ENCODE measurements around the gene ABCC2. TPM values are rescaled to one million over a fixed set of nuclear protein-coding genes. Genes with fewer than 3 reads are reported as not detected.

Gene ABCC2
- total RNA-seq, 1 donor from 2014 or later, result 11.0 TPM

DNA sequence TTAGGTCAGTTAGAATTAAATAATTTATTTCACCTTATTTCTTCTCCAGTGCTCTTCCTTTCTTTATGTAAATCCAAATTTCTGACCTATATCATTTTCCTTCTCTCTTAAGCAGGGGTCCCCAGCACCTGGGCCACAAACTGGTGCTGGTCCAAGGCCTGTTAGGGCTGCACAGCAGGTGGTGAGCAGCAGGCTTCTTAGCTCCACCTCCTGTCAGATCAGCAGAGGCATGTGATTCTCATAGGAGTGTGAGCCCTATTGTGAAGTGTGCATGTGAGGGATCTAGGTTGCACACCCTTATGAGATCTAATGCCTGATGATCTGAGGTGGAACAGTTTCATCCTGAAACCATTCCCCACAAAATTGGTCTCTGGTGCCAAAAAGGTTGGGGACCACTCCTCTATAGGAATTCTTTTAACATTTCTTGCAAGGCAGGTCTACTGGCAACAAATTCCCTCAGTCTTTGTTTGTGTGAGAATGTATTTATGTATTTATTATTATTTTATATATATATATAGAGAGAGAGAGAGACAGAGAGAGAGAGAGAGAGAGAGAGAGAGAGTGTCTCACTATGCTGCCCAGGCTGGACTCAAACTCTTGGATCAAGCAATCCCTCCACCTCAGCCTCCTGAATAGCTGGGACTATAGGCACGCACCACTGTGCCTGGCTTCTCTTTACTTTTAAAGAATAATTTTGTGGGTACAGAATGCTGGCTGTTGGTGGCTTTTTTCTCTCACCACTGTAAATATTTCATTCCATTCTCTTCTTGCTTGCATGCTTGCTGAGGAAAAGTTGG, 4.3 kb upstream of the ABCC2 start:
- TF ChIP-seq, protein P1, sequence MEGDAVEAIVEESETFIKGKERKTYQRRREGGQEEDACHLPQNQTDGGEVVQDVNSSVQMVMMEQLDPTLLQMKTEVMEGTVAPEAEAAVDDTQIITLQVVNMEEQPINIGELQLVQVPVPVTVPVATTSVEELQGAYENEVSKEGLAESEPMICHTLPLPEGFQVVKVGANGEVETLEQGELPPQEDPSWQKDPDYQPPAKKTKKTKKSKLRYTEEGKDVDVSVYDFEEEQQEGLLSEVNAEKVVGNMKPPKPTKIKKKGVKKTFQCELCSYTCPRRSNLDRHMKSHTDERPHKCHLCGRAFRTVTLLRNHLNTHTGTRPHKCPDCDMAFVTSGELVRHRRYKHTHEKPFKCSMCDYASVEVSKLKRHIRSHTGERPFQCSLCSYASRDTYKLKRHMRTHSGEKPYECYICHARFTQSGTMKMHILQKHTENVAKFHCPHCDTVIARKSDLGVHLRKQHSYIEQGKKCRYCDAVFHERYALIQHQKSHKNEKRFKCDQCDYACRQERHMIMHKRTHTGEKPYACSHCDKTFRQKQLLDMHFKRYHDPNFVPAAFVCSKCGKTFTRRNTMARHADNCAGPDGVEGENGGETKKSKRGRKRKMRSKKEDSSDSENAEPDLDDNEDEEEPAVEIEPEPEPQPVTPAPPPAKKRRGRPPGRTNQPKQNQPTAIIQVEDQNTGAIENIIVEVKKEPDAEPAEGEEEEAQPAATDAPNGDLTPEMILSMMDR (conservative IDR thresholded peaks at IDR 0.05), result no peak
- Mint-ChIP-seq H3K4me1 (ENCODE audit: unreplicated experiment) (peaks cover 20% of the 10 kb centered on the region), H3K27ac (peak overlapping the region; percentile 97), H3K27me3 (no peaks in the 10 kb centered on the region), H3K36me3 (no peaks in the 10 kb centered on the region), H3K4me3 (no peak overlapping the region), H3K9me3 (no peaks in the 10 kb centered on the region)
- no peak for DNase-seq (ENCODE audit: extremely low spot score, unreplicated experiment)

DNA sequence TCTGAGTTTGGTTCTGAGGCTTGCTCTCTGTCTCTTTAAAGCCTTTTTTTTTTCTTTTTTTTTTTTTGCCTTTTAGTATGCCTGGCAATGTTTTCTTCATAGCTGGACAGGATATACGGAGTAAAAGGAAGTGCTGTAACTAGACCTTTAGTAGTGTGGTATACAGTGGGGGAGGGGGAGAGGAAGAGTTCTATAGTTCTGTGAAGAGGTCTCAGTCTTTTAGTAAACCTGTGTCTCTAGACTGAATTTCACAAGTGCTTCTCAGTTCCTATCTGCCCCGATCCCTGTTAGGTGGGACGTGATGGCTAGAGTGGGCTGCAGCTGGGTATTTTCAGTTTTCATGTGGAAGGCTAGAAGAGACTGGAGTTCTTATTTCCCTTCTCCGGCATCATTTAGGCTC, 3.1 kb upstream of the ABCC2 start:
- H3K27me3 Mint-ChIP-seq, result no peaks in the 10 kb centered on the region
- no peaks in the 10 kb centered on the region for H3K9me3 Mint-ChIP-seq
- peak overlapping the region; percentile 97 for H3K27ac Mint-ChIP-seq
- peak overlapping the region; percentile 40 for H3K4me3 Mint-ChIP-seq
- DNase-seq (ENCODE audit: extremely low spot score, unreplicated experiment), result no peak
- TF ChIP-seq, protein P1 (conservative IDR thresholded peaks at IDR 0.05), result no peak
- H3K36me3 Mint-ChIP-seq, result no peaks in the 10 kb centered on the region
- peaks cover 20% of the 10 kb centered on the region for H3K4me1 Mint-ChIP-seq (ENCODE audit: unreplicated experiment)

GRCh38 chr10:99781734-99782429, 558 bp upstream of the ABCC2 start:
- Mint-ChIP-seq H3K9me3 (no peaks in the 10 kb centered on the region), H3K4me3 (no peak overlapping the region), H3K4me1 (ENCODE audit: unreplicated experiment) (peaks cover 20% of the 10 kb centered on the region), H3K36me3 (no peaks in the 10 kb centered on the region), H3K27ac (no peak overlapping the region), H3K27me3 (no peaks in the 10 kb centered on the region)
- TF ChIP-seq, protein P1 (conservative IDR thresholded peaks at IDR 0.05), result no peak
- DNase-seq (ENCODE audit: extremely low spot score, unreplicated experiment), result no peak

DNA sequence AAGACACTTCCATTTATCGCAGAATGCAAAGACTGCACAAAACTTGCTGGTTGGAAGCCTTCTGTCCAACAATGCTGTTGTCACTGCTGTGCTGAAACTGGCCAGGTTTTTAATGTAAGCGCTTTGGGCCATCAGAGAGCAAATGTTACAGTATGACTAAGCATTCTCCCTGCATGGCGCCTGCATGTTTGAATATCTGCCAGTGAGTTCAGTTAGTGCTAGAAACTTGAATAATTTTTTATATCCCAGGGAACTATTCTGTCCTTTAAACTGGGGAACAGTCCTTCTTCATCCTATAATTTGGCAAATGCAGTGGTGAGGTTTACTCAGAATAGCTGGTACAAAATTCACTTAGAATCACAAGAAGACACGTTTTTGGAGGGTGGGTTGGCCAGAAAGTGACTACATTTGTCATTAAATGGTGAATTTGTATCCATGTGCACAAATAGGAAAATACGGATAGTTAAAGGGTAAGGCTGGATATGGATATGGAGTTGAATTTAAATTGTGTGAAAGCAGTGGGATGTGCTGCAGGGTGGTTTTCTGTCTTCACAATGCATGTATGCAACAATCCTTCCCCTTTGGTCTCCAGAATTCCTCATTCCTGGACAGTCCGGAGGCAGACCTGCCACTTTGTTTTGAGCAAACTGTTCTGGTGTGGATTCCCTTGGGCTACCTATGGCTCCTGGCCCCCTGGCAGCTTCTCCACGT, 1.7 kb downstream of the ABCC2 start:
- DNase-seq (ENCODE audit: extremely low spot score, unreplicated experiment), result no peak
- TF ChIP-seq, protein P1 (conservative IDR thresholded peaks at IDR 0.05), result no peak
- H3K27me3 Mint-ChIP-seq, result no peaks in the 10 kb centered on the region
- H3K4me3 Mint-ChIP-seq, result no peak overlapping the region
- H3K36me3 Mint-ChIP-seq, result no peaks in the 10 kb centered on the region
- peaks cover 15% of the 10 kb centered on the region for H3K4me1 Mint-ChIP-seq (ENCODE audit: unreplicated experiment)
- no peaks in the 10 kb centered on the region for H3K9me3 Mint-ChIP-seq
- H3K27ac Mint-ChIP-seq, result peak overlapping the region; percentile 2

DNA sequence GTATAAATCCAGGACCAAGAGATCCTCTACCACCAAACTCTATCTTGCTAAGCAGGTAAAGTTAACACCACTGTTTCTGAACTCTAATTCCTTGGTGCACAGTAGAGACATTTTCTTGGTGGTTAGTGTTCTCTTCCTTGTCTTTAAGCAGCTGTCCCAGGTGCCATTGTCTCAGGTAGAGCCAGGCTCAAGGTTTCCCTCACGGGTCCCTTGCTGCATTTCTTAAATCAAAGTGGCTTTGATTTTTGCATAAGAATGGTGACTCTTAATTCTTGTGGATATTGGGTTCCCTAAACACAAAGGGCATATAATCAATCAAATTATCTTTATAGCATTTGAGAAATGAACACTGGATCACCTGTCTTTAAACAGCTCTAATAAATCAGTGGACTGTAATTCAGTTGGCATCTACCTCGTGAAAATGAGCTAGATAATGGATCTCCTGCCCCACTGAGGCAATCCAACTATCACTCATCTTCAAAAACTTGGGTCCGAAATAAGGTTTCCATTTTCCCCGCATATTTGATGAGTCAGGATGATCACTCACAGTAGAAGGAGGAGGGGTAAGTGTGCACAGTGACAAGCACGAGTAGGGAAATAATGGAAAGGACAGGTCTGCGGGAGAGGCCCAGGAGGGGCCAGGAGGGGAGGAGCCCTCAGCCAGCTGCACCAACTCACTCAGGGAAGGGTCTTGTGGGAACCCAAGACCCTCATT, 2.4 kb downstream of the ABCC2 start:
- Mint-ChIP-seq H3K9me3 (no peaks in the 10 kb centered on the region), H3K36me3 (no peaks in the 10 kb centered on the region), H3K27me3 (no peaks in the 10 kb centered on the region), H3K4me3 (peak overlapping the region; percentile 48), H3K4me1 (ENCODE audit: unreplicated experiment) (peaks cover 8% of the 10 kb centered on the region), H3K27ac (no peak overlapping the region)
- TF ChIP-seq, protein P1 (conservative IDR thresholded peaks at IDR 0.05), result no peak
- DNase-seq (ENCODE audit: extremely low spot score, unreplicated experiment), result no peak
